Hepatocyte (in vitro differentiated cells): Measurements from ENCODE around the gene FAM221A. TPM values are rescaled to one million over a fixed set of nuclear protein-coding genes. Genes with fewer than 3 reads are reported as not detected.
"Not testable (repeated sequence)": the region's sequence is repeated elsewhere in the genome, so short reads cannot be mapped to it uniquely, and the experiment has no call there.

Experiments
- DNase-seq: peaks from one replicate; pipeline ENCODE4 v3.0.0-alpha.2; 2016; ENCODE audit warnings: low spot score
- H2AFZ ChIP-seq: fragments of 200-600 bp; sonication (generic); 2 replicates; pipeline ENCODE4 v1.6.0; 2016; ENCODE audit warnings: antibody characterized with exemption, mild to moderate bottlenecking
- H3K27ac ChIP-seq: fragments of 200-600 bp; sonication (generic); 2 replicates; pipeline ENCODE4 v1.5.1; 2016; ENCODE audit warnings: mild to moderate bottlenecking
- H3K27me3 ChIP-seq: fragments of 200-600 bp; sonication (generic); 2 replicates; pipeline ENCODE4 v1.6.1; 2016
- H3K36me3 ChIP-seq: fragments of 200-600 bp; sonication (generic); replicated peaks from 2 replicates; pipeline ENCODE4 v1.5.1; 2016; ENCODE audit warnings: low read depth; ENCODE audit not compliant: insufficient read depth
- H3K4me1 ChIP-seq: fragments of 200-600 bp; sonication (generic); 2 replicates; pipeline ENCODE4 v1.5.1; 2016; ENCODE audit warnings: mild to moderate bottlenecking, moderate library complexity; ENCODE audit not compliant: insufficient read depth
- H3K4me2 ChIP-seq: fragments of 200-600 bp; sonication (generic); 2 replicates; pipeline ENCODE4 v1.6.0; 2016
- H3K4me3 ChIP-seq: fragments of 200-600 bp; sonication (generic); 2 replicates; pipeline ENCODE4 v1.5.1; 2016; ENCODE audit warnings: mild to moderate bottlenecking
- H3K79me2 ChIP-seq: fragments of 200-600 bp; sonication (generic); 2 replicates; pipeline ENCODE4 v1.6.0; 2017; ENCODE audit warnings: mild to moderate bottlenecking
- H3K9me2 ChIP-seq: fragments of 200-600 bp; sonication (generic); replicated peaks from 2 replicates; pipeline ENCODE4 v1.6.0; 2017; ENCODE audit warnings: mild to moderate bottlenecking; ENCODE audit not compliant: insufficient read depth
- H3K9me3 ChIP-seq: fragments of 200-600 bp; sonication (generic); 2 replicates; pipeline ENCODE4 v1.5.1; 2016; ENCODE audit warnings: low read depth, mild to moderate bottlenecking
- H4K20me1 ChIP-seq: fragments of 200-600 bp; sonication (generic); 2 replicates; pipeline ENCODE4 v1.6.0; 2016; ENCODE audit warnings: mild to moderate bottlenecking; ENCODE audit not compliant: insufficient read depth, poor library complexity, severe bottlenecking
- CTCF ChIP-seq: fragments of 200-600 bp; sonication (generic); IDR thresholded peaks from 2 replicates; pipeline ENCODE4 v1.5.1; 2016; ENCODE audit warnings: antibody characterized with exemption, mild to moderate bottlenecking; ENCODE audit not compliant: poor library complexity
- EZH2 ChIP-seq: fragments of 200-600 bp; sonication (generic); IDR thresholded peaks from 2 replicates; pipeline ENCODE4 v1.6.1; 2016; ENCODE audit warnings: antibody characterized with exemption, mild to moderate bottlenecking, borderline replicate concordance
- EZH2phosphoT487 ChIP-seq: fragments of 200-600 bp; sonication (generic); IDR thresholded peaks from one replicate; pipeline ENCODE4 v1.6.1; 2018; ENCODE audit warnings: antibody characterized with exemption, mild to moderate bottlenecking, low read depth, moderate library complexity; ENCODE audit not compliant: unreplicated experiment, severe bottlenecking
- WGBS: methylation state at CpG from one replicate; pipeline ENCODE4 v1.1.6; 2016; ENCODE audit warnings: low lambda C conversion rate; ENCODE audit errors: missing lambda C conversion rate; 5-methylcytosine and 5-hydroxymethylcytosine counted together
- polyA plus RNA-seq: library from polyadenylated mRNA; unstranded; fragments of >200 nt; fragmentation: Nextera tagmentation; extraction: Ambion mirVana; gene quantifications from 2 replicates; pipeline ENCODE4 v1.2.1, GENCODE V29; 2016
- total RNA-seq: library from RNA; depleted of rRNA; stranded (reverse); fragments of >200 nt; gene quantifications from 2 replicates; pipeline ENCODE4 v1.2.3, GENCODE V29; 2014

The FAM221A gene
- total and polyA plus RNA-seq, 2 experiments from 2014 or later: 9.2 to 17.5 TPM

GRCh38 chr7:23715099-23715498 is 35.1 kb downstream of the FAM221A start:
- Histone ChIP-seq H3K9me2 (no peaks in the 10 kb centered on the region), H3K4me2 (no peak overlapping the region), H3K4me3 (no peak overlapping the region), H3K27ac (no peak overlapping the region), H3K36me3 (no peaks in the 10 kb centered on the region), H3K27me3 (no peaks in the 10 kb centered on the region), H4K20me1 (no peaks in the 10 kb centered on the region), H3K79me2 (no peaks in the 10 kb centered on the region), H3K9me3 (no peaks in the 10 kb centered on the region), H3K4me1 (no peaks in the 10 kb centered on the region), H2AFZ (no peak overlapping the region)
- no peak for DNase-seq
- TF ChIP-seq CTCF: no peak
- TF ChIP-seq EZH2: no peak
- no peak for TF ChIP-seq EZH2phosphoT487
- 76% methylated on average over 6 of the region's 6 CpGs for WGBS

GRCh38 chr7:23717788-23718187 is 37.8 kb downstream of the FAM221A start:
- peaks cover 4% of the 10 kb centered on the region for H3K4me1 ChIP-seq
- no peaks in the 10 kb centered on the region for H3K9me2 ChIP-seq
- no peaks in the 10 kb centered on the region for H3K9me3 ChIP-seq
- no peak overlapping the region for H3K4me2 ChIP-seq
- 96% methylated on average over 1 of the region's 1 CpG for WGBS
- H3K36me3 ChIP-seq: no peaks in the 10 kb centered on the region
- no peak overlapping the region for H2AFZ ChIP-seq
- TF ChIP-seq EZH2 (no peak), EZH2phosphoT487 (no peak), CTCF (no peak)
- DNase-seq: no peak
- H3K27me3 ChIP-seq: no peaks in the 10 kb centered on the region
- no peak overlapping the region for H3K4me3 ChIP-seq
- no peak overlapping the region for H3K27ac ChIP-seq
- no peaks in the 10 kb centered on the region for H3K79me2 ChIP-seq
- H4K20me1 ChIP-seq: no peaks in the 10 kb centered on the region

- Histone ChIP-seq H3K4me3 (no peak overlapping the region), H3K27me3 (no peaks in the 10 kb centered on the region), H3K79me2 (no peaks in the 10 kb centered on the region), H3K36me3 (no peaks in the 10 kb centered on the region), H3K9me3 (no peaks in the 10 kb centered on the region), H3K4me1 (peaks cover 4% of the 10 kb centered on the region), H4K20me1 (no peaks in the 10 kb centered on the region), H2AFZ (no peak overlapping the region), H3K9me2 (no peaks in the 10 kb centered on the region), H3K4me2 (peak overlapping the region; percentile 38), H3K27ac (no peak overlapping the region)
- 75% methylated on average over 4 of the region's 4 CpGs for WGBS
- DNase-seq: no peak
- TF ChIP-seq EZH2phosphoT487 (no peak), CTCF (no peak), EZH2 (no peak)
Measured at GRCh38 chr7:23721456-23721855, 41.5 kb downstream of the FAM221A start.

GRCh38 chr7:23722587-23723216 is 42.7 kb downstream of the FAM221A start:
- H3K4me1 ChIP-seq, H3K9me3 ChIP-seq, H3K27ac ChIP-seq, H3K36me3 ChIP-seq, H3K4me3 ChIP-seq, H3K4me2 ChIP-seq, H2AFZ ChIP-seq, H4K20me1 ChIP-seq, H3K79me2 ChIP-seq, H3K9me2 ChIP-seq, DNase-seq, H3K27me3 ChIP-seq: not testable (repeated sequence)
- WGBS: 87% methylated on average over 21 of the region's 21 CpGs

- H3K27me3 ChIP-seq, DNase-seq, H3K79me2 ChIP-seq, H3K36me3 ChIP-seq, H3K9me2 ChIP-seq, H4K20me1 ChIP-seq, H3K4me1 ChIP-seq, H3K27ac ChIP-seq, H3K4me2 ChIP-seq, H3K9me3 ChIP-seq, H2AFZ ChIP-seq, H3K4me3 ChIP-seq: not testable (repeated sequence)
- 34% methylated on average over 4 of the region's 4 CpGs for WGBS
Measured at GRCh38 chr7:23724113-23724512, 44.1 kb downstream of the FAM221A start.
